KOPT-K1 (cell line): ENCODE data around the gene DST.

ENCODE experiments used
- H3K27ac ChIP-seq: fragments of 200-600 bp; sonication (generic); 2 replicates; pipeline ENCODE4 v1.5.1; 2016; ENCODE audit warnings: antibody characterized with exemption, mild to moderate bottlenecking, low read depth, low read length; ENCODE audit not compliant: poor library complexity, severe bottlenecking
- H3K36me3 ChIP-seq: fragments of 200-600 bp; sonication (generic); 2 replicates; pipeline ENCODE4 v1.5.1; 2017; ENCODE audit warnings: antibody characterized with exemption, mild to moderate bottlenecking, low read length, moderate library complexity; ENCODE audit not compliant: insufficient read depth
- H3K9me3 ChIP-seq: fragments of 200-600 bp; sonication (generic); 2 replicates; pipeline ENCODE4 v1.5.1; 2017; ENCODE audit warnings: antibody characterized with exemption, low read length, mild to moderate bottlenecking; ENCODE audit not compliant: insufficient read depth, poor library complexity, severe bottlenecking

Gene DST

DNA sequence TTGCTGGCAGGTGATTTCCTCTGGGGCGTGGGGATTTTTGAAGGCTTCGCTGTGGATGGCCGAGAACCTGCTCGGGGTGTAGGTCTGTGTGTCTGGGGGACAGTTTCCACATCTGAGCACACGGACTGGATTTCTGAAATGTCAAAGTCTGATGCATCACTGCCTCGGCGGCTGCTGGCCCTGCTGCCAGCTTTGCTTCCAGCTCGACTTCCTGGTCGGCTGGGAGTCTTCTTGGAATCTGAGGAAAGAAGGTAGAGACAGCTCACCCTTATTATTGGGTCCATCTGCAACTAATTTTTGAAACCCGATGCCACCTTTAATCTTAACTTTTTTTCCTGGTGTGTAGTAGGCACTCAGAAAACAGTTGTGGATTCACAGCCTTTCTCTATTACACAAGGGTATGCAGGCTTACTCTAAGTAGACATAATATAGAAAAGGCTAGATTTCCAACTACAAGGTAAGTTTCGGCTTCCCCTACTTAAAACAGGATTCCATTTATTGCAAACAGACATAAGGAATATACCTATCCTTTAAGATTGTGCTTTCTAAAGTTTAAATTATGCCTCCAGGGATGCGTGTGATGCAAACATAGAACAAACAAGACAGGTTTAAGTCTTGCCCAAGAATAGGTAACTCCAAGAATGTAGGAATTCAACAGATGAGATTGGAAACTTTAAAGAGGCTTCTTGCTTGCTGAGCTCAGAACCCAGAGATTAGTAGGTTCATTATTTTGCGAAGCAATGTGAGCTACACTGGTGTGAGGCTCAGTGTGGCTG, 183.5 kb downstream of the DST start:
- Histone ChIP-seq H3K36me3 (no peaks in the 10 kb centered on the region), H3K27ac (no peak overlapping the region), H3K9me3 (no peaks in the 10 kb centered on the region)

DNA sequence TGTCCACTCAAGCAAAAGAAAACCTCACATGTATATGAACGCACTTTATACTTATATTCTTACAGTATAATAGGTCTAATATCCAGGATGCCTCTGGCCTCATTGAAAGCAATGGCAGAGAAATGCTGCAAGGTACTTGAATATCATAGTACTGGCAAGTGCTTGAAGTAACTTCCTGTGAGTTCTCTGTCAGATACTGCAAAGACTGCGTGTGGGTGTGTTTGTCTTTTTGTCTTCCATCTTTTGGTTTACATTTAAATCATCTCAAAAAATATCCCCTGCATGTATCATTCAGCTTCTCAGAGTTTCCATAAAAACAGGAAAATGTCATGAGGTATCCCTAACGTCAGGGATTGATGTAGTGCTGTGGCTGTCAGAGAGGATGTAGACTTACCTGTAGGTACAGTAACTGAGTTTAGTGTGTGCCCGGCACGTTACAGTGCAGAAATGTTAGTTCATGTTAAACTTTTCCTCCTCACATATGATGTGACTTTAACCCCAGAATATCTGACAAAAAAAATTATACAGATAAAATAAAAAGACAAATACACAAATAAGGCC, 184.3 kb downstream of the DST start:
- no peaks in the 10 kb centered on the region for H3K36me3 ChIP-seq
- H3K9me3 ChIP-seq = no peaks in the 10 kb centered on the region
- no peak overlapping the region for H3K27ac ChIP-seq

DNA sequence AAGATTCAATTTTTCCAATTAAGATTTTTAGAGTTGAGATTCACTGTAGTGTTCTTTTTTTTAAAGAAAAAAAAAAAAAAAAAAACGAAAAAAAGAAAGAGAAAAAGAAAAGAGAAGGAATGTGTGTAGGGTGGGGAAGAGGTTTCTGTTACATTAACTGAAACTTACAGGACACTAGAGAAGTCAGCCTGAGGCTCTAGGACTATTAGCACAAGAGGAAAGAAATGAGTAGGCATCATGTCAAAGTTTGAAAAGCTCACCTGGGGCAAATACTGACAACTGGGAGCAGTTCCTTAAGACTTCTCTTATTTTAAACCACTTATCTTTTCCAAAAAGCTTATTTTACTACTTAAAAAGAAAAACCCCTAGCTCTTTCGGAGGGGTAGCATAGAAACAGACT, 185.9 kb downstream of the DST start:
- Histone ChIP-seq H3K9me3 (no peaks in the 10 kb centered on the region), H3K36me3 (no peaks in the 10 kb centered on the region), H3K27ac (no peak overlapping the region)

DNA sequence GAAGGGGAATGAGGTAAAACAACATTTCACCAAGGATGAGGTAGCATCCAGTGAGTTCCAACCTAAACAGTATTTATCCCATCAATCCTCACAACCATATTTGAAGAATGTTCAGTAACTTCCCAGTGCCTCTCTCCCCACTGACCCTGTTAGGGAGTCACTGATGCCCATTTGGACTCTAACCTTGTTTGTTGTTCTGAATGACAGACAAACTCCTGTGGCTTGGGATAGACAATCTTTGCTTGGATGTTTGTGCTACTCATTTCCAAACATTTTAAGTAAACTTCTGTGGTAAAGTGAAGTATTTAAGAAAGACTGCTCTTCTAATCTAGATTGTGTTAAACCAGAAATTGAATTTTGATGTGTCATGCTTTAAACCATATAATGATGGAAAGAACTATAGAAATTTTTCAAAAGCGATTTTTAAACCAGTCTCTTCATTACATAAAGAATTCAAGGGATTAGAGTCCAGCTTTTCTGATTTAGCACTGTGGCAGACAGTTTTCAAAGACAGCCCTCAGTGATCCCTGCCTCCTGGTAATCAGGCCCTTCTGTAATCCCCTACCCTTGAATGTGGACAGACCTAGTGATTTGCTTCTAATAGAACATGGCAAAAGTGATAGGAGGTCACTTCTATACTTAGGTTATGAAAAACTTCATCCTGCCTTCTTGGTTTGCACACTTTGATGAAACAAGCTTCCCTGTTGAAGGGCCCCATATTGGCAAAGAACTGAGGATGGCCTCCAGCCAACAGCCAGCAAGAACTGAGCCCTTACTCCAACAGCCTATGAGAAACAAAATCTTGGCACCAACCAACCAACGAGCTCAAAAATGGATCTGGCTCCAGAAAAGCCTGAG, 191.6 kb downstream of the DST start:
- Histone ChIP-seq H3K27ac (no peak overlapping the region), H3K9me3 (no peaks in the 10 kb centered on the region), H3K36me3 (no peaks in the 10 kb centered on the region)

DNA sequence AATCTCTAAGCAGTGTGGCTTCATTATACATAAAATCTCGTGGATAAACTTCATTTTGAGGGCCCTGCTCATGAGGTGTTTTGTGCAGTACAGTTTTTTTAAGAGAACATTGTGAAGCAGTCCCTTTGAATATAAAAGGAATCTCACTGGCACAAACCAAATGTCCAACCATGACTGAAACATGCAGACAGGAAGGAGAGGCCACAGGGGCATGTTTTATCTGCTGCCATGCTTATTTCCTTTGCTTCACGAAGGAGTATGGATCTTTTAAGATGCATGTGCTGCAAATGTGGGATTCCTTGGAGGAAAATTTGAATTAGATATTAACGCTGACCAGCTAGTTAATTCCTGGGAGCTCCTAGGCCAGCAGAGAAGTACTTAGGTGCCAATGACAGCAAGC, 192.3 kb downstream of the DST start:
- H3K9me3 ChIP-seq = no peaks in the 10 kb centered on the region
- H3K27ac ChIP-seq = no peak overlapping the region
- H3K36me3 ChIP-seq = no peaks in the 10 kb centered on the region

DNA sequence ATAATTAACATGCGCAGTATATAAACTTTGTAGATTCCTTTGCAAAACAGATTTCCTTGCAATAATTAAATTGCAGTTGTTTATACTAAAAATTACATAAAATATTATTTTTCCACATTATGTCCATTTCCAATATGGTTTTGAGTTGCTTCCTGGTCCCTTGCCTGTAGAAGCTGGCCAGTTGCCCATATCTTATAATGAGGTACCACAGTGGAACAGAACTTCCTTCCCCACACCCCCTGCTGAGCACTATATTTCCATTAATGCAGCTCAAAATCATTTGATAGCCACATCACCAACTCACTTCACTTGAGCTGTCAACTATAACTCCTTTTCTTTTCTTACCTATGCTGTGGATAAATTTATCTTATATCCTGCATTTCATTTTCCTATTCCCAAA, 194.6 kb downstream of the DST start:
- H3K9me3 ChIP-seq = no peaks in the 10 kb centered on the region
- no peak overlapping the region for H3K27ac ChIP-seq
- no peaks in the 10 kb centered on the region for H3K36me3 ChIP-seq

DNA sequence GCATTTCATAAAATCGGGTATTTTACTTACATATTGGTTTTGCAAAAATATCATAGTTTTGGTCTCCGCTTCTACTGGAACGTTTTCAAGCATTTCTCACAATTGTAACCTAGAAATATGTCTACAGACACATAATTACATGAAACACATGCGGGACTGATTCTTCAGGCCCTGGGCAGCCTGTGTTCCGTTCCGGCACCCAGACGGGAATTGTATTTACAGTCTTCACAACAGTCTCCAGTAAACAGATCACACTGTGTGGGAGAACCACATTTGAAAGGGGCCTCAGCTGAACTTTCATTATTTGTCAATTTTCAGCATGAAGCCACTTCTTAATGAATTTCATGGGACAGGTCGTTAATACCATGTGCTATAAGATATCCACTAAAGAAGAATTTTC, 196.9 kb downstream of the DST start:
- Histone ChIP-seq H3K36me3 (no peaks in the 10 kb centered on the region), H3K9me3 (no peaks in the 10 kb centered on the region)

DNA sequence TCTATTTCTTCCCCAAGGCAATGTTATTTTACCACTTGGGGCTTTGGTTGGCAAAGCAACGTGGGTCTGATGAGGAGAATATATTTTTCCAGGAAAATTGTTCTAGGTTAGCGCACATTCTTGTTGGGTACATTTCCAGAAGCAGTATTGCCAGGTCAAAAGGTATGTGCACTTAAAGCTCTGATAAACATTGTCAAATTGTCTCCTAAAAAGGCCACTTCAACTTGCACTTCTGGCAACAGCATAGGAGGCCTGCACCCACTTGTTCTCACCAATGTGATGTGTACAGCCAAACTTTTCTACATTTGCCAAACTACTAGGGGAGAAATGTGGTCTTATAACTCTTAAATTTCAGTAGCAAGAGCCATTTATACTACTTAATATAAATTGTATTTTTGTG, 197.8 kb downstream of the DST start:
- no peak overlapping the region for H3K27ac ChIP-seq
- H3K36me3 ChIP-seq = no peaks in the 10 kb centered on the region
- H3K9me3 ChIP-seq = peaks cover 1% of the 10 kb centered on the region

More for the DNA sequence above, 196.9 kb downstream of the DST start:
- no peak overlapping the region for H3K27ac ChIP-seq

DNA sequence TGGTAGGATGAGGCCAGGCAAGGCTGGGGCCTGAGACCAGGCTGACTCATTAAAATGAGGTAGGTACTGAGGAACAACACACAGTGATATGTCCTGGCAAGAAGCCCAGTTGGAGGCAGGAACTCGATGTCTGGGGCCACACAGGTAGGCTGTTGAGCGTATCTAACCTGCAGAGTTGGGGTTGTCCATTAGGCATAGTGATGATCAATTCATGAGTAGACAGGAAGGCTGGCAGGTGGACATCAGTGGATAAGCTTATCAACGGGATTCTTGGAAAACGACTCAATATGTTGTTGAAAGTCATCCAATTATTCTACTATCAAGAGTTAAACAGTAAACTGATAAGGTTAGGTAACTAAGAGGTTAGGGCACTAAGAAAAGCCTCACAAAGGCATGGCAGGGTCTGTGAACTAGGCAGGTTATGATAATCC, 202.1 kb downstream of the DST start:
- no peaks in the 10 kb centered on the region for H3K36me3 ChIP-seq
- H3K27ac ChIP-seq = no peak overlapping the region
- peaks cover 4% of the 10 kb centered on the region for H3K9me3 ChIP-seq

DNA sequence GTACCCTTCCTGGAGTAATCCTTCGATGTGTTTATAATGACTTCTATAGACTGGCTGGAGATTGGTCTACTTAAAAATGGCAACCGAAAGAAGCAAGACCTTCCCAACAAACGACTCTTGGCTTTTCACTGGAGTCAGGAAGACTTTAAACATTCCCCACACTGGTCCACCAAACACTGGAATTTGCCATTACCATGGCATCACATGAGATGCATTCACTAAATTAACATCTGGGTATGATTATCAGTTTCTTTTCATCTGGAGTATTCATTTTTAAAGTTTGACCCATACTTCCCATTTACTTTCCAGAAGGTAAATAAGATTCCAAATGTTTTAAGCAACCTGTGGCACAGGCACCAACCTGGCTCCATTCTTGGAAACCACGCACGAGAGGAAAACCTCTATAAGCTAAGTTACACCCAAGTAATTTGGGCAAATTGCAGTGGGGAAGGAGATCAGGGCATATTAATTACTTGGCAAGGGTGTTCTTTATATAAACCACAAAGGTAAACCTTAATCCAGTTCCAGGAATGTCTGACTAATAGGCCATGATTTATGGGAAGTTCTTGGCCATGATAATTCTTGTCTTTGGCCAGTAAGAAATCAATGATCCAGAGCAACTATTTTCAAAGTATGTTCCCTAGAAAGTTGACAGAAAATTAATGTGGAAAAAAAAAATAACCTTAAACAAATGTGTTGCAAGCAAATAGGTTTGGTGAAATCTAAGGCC, 205.4 kb downstream of the DST start:
- Histone ChIP-seq H3K36me3 (no peaks in the 10 kb centered on the region), H3K27ac (no peak overlapping the region), H3K9me3 (peaks cover 10% of the 10 kb centered on the region)

DNA sequence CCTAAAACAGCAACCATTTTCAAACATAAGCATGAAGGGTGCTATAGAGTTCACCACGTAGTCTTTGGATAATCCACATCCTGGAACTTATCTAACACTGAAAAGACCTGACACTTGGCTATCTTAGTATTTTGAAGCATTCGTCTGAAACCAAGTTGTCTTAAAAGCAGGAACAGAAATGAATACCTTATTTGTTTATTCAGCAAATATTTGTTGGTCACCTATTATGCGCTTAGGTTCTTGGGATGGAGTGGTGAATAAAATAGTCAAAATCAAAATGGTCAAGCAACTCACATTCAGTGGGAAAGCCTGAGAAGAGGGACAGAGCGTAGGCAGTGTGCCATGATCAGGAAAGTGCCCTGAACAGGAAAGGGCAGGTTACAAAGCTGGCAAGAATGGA, 206.9 kb downstream of the DST start:
- Histone ChIP-seq H3K36me3 (no peaks in the 10 kb centered on the region), H3K9me3 (peaks cover 16% of the 10 kb centered on the region), H3K27ac (no peak overlapping the region)

DNA sequence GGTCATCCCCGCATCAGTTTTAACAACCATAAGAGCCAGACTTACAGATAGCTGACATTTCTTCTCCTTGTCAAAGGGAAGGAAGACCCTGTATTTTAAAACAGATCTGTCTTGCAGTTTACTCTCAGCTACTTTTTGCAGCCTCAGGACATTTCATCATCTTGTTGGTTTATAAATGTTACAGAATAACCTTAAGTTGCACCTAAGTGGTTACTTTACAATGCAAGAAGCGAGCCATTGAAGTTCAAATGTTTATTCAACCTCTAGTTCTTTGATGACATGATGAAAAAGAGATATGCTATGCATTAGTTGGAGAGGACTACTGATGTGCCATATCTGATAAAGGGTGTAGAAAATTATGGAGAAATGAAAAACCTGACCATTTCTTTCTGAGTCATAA, 207.4 kb downstream of the DST start:
- Histone ChIP-seq H3K27ac (no peak overlapping the region), H3K9me3 (peaks cover 16% of the 10 kb centered on the region)

DNA sequence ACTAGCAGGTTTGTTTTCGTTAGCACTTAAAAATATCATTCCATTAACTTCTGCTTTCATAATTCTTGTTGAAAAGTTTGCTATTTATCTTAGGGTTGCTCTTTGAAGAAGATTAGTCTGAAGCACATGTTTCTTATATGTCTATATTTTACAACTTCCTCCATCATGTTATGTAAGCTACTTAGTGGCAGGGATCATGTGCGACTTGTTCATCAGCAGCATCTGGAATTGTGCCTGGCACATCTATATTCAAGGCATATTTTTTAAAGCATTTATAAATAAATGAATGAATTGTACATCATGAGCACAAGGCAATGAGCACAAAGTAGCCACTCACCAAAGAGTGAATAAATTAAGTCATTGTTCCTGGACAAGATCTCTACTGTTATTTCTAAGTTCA, 208.1 kb downstream of the DST start:
- H3K9me3 ChIP-seq = peaks cover 12% of the 10 kb centered on the region
- no peak overlapping the region for H3K27ac ChIP-seq
- no peaks in the 10 kb centered on the region for H3K36me3 ChIP-seq

More for the DNA sequence above, 207.4 kb downstream of the DST start:
- no peaks in the 10 kb centered on the region for H3K36me3 ChIP-seq

DNA sequence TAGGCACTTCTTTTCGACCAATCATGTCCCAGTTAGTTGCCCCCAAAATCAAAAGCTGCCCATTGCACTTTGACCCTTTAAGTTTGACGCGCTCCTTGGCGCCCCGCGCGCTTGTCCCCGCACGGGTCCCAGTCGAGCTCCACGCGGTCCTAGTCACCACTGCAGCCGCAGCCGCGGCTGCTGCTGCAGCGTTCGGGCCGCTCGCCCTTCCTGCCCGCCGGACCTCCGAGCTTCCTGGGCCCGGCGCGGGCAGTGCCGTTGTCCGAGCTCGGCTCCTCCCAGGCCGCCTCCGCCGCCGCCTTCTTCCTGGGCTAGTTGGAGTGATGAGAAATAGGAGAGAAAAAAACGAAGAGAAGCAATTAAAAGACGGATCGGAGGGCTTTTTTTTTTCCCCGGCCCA, 209.6 kb downstream of the DST start:
- H3K36me3 ChIP-seq = no peaks in the 10 kb centered on the region
- H3K9me3 ChIP-seq = peaks cover 11% of the 10 kb centered on the region
- no peak overlapping the region for H3K27ac ChIP-seq

DNA sequence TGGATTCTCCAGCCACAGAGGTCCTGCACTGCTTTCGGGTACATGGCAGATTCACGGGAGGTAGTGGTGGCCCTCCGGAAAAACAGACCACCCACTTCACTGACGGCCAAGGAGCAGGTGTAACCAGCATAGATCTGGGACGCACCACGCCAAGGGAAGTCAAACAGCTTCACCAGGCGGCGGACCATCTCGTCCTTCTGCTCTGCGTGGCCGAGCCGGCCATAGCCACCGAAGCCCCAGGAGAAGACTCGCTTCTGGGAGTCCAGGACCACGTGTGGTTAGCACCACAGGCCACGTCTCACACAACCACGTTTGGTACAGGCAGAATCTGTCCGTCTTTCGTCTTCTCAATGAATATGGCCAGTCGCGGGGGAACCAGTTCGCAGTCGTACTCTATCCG, 210.5 kb downstream of the DST start:
- Histone ChIP-seq H3K36me3 (no peaks in the 10 kb centered on the region), H3K27ac (no peak overlapping the region), H3K9me3 (peaks cover 11% of the 10 kb centered on the region)
